Measurements from ENCODE around the gene AXL. TPM values are rescaled to one million over a fixed set of nuclear protein-coding genes. Genes with fewer than 3 reads are reported as not detected.

Gene AXL
- total RNA-seq, 2 experiments from 2014 or later = 0.36 to 0.50 TPM

DNA sequence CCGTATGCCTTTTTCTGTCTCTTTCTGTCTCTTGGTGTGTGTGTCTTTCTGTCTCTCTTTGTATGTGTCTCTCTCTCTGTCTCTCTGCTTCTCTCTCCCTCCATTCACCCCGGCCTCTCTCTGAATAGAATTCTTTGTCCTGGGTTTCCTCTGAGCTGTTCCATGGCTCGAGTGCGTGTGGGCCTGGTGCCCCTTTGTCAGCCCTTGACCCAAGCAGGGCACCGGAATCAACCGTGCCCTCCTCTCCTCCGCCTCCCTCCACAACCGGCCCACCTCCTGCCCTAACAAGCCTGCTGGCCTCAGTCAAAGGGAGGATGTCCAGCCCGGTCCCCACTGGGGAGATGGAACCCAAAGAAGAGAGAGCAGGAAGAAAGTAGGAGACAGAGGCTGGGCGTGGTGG lies 3.2 kb downstream of the AXL start:
- no peak overlapping the region for H3K4me3 Mint-ChIP-seq
- DNase-seq (no peak), ATAC-seq (no peak)
- TF ChIP-seq, protein P1, sequence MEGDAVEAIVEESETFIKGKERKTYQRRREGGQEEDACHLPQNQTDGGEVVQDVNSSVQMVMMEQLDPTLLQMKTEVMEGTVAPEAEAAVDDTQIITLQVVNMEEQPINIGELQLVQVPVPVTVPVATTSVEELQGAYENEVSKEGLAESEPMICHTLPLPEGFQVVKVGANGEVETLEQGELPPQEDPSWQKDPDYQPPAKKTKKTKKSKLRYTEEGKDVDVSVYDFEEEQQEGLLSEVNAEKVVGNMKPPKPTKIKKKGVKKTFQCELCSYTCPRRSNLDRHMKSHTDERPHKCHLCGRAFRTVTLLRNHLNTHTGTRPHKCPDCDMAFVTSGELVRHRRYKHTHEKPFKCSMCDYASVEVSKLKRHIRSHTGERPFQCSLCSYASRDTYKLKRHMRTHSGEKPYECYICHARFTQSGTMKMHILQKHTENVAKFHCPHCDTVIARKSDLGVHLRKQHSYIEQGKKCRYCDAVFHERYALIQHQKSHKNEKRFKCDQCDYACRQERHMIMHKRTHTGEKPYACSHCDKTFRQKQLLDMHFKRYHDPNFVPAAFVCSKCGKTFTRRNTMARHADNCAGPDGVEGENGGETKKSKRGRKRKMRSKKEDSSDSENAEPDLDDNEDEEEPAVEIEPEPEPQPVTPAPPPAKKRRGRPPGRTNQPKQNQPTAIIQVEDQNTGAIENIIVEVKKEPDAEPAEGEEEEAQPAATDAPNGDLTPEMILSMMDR (IDR thresholded peaks at IDR 0.05) = no peak
- ChIA-PET POLR2A (no interaction called here), CTCF (no interaction called here)
- no peaks in the 10 kb centered on the region for H3K36me3 Mint-ChIP-seq (ENCODE audit: low read depth)
- peak overlapping the region; percentile 8 for H3K27ac Mint-ChIP-seq
- peaks cover 39% of the 10 kb centered on the region for H3K27me3 Mint-ChIP-seq
- intact Hi-C loops (cut with micrococcal nuclease) = no loop called here
- H3K9me3 Mint-ChIP-seq = no peaks in the 10 kb centered on the region
- peaks cover 31% of the 10 kb centered on the region for H3K4me1 Mint-ChIP-seq (ENCODE audit: low read depth)

DNA sequence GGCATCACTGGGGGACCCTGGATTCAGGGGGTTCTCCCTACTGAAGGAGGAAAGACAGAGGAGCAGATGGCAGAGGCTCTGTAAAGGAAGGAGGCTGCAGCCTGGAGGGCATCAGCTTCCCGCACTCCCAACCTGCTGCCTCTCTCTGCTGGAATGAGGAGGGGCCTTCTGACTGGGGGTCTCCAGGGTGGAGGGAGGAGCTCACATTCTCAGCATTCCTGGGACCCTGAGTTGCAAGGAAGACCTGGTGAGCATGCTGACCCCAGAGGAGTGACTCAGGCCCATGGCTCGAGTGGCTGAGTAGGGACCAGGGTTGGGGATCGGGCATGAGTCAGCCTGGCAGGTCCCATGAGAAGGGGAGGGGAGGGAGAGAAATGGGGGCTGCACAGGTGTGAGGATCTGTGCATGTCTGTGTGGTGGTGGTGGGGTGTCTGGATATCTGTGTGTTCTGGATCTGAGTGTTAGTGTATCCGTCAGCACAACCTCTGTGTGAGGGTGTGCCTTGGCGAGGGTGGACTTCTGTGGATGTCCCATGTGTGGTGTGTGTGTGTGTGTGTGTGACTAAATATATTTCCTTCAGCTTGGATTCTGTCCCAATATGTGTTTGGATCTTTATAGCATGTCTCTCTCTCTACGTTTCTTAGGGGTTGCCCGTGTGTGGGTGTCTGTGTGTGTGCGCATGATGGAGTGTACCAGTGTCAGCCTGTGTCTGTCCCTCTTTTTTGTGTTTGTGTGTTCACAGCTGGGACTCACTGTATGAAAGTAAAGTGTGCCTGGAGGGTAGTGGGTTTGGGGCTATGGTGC lies 4.6 kb downstream of the AXL start:
- no peaks in the 10 kb centered on the region for H3K9me3 Mint-ChIP-seq
- POLR2A ChIA-PET = interaction anchor here (0.5 kb wide), 1 partner anchor 827 kb away, joined by 3 read pairs; no protein-coding TSS in a partner anchor
- H3K4me1 Mint-ChIP-seq (ENCODE audit: low read depth) = peaks cover 34% of the 10 kb centered on the region
- H3K36me3 Mint-ChIP-seq (ENCODE audit: low read depth) = no peaks in the 10 kb centered on the region
- H3K27ac Mint-ChIP-seq = no peak overlapping the region
- H3K4me3 Mint-ChIP-seq = no peak overlapping the region
- CTCF ChIA-PET = interaction anchor here (0.7 to 1.2 kb wide), 3 partner anchors 18 to 39 kb away, joined by 3 to 4 read pairs (median 3); no protein-coding TSS in a partner anchor
- TF ChIP-seq, protein P1 (IDR thresholded peaks at IDR 0.05) = no peak
- DNase-seq = peak; percentile 33
- peak; percentile 4 for ATAC-seq
- intact Hi-C loops (cut with micrococcal nuclease) = no loop called here
- peaks cover 31% of the 10 kb centered on the region for H3K27me3 Mint-ChIP-seq

DNA sequence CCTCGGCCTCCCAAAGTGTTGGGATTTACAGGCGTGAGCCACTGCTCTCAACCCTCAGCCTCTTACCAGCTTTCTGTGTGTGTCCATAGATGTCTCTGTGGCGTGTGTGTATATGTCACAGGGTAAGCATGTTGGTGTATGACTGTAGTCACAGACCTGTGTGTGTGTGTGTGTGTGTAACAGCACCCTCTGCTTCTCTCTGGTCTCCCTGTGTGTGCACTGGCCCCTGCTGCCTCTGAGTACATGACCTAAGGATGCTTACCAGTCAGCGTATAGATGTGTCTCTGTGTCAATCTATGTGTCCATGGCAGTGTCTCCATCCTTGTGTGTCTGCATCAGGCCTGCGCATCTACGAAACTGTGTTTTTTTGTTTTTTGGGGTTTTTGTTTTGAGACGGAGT lies 5.6 kb downstream of the AXL start:
- intact Hi-C loops (cut with micrococcal nuclease) = loop anchor here (5.0 kb wide), 1 partner anchor 38 kb away; the partner anchor contains the start of gene HNRNPUL1
- TF ChIP-seq, protein P1 (IDR thresholded peaks at IDR 0.05) = no peak
- no peak for ATAC-seq

DNA sequence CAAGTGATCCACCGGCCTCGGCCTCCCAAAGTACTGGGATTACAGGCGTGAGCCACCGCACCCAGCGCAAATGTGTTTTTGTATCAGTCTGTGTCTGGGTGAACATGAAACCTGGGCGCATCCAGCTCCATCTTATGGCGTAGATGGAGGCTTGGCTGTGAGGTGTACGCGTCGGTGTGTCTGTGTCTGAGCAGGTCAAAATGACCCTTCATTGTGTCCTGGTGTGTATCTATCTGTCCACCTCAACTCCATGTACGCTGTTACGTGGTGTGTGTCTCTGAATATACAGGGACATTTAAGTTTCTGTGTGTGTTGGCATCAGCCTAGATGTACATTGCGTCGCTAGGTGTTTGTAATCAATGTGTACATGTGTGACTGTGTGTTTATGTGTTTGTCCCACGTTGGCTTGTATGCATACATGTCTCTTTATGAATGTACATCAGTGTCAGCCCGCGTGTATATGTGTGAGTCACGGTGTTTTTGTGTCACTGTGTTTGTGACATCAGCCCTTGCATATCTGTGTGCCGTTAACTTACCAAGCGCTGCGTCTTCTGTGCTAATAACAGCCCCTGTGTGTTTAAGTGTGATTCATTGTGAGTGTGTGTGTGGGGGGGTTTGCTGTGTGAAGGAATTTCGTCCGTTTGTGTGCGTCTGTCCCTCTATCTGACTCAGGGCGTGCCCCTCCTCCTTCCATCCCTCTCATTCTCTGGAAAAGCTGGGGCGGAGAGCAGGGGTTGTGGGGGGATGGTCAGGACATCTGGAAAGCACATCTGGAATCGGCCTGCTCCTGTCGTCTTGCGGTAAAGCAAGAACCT lies 6.4 kb downstream of the AXL start:
- Mint-ChIP-seq H3K4me1 (ENCODE audit: low read depth) (peaks cover 32% of the 10 kb centered on the region), H3K4me3 (peak overlapping the region; percentile 65), H3K27me3 (peaks cover 20% of the 10 kb centered on the region), H3K27ac (peak overlapping the region; percentile 91), H3K9me3 (no peaks in the 10 kb centered on the region), H3K36me3 (ENCODE audit: low read depth) (no peaks in the 10 kb centered on the region)
- ChIA-PET CTCF (no interaction called here), POLR2A (interaction anchor here (1.1 to 1.2 kb wide), 3 partner anchors 37 to 79 kb away, joined by 3 to 6 read pairs (median 3); no protein-coding TSS in a partner anchor)
- ATAC-seq = peak; percentile 80
- intact Hi-C loops (cut with micrococcal nuclease) = loop anchor here (5.0 kb wide), 1 partner anchor 37 kb away; the partner anchor contains the start of gene HNRNPUL1
- TF ChIP-seq, protein P1 (IDR thresholded peaks at IDR 0.05) = no peak
- DNase-seq = peak; percentile 80

More for the DNA sequence above, 5.6 kb downstream of the AXL start:
- no peak overlapping the region for H3K4me3 Mint-ChIP-seq
- DNase-seq = no peak
- H3K27me3 Mint-ChIP-seq = peaks cover 26% of the 10 kb centered on the region
- no peaks in the 10 kb centered on the region for H3K9me3 Mint-ChIP-seq
- peaks cover 34% of the 10 kb centered on the region for H3K4me1 Mint-ChIP-seq (ENCODE audit: low read depth)
- POLR2A ChIA-PET = interaction anchor here (1.2 kb wide), 1 partner anchor 80 kb away, joined by 3 read pairs; no protein-coding TSS in a partner anchor
- CTCF ChIA-PET = interaction anchor here (0.8 to 1.2 kb wide), 2 partner anchors 19 to 38 kb away, joined by 3 to 4 read pairs; no protein-coding TSS in a partner anchor
- no peak overlapping the region for H3K27ac Mint-ChIP-seq
- no peaks in the 10 kb centered on the region for H3K36me3 Mint-ChIP-seq (ENCODE audit: low read depth)

Data from activated CD8-positive, alpha-beta T cell treated with anti-CD3 and anti-CD28 coated beads for 36 hours (primary cell).